Subcutaneous adipose tissue (tissue), 4 donors: ENCODE measurements around the gene ADSS2. TPM values are rescaled to one million over a fixed set of nuclear protein-coding genes. Genes with fewer than 3 reads are reported as not detected.

Experiments used
- total RNA-seq, 4 donors: library from RNA; depleted of rRNA; stranded (reverse); fragments of >200 nt; gene quantifications; one replicate each; pipeline ENCODE4 v1.1.0, GENCODE V29; 2016
- TF ChIP-seq, protein P1 (sequence below): fragments of 450-650 bp; IDR thresholded peaks from one replicate; pipeline ENCODE4 v1.5.1; 2016; ENCODE audit warnings: low read depth, mild to moderate bottlenecking, control low read depth, antibody characterized with exemption, moderate library complexity

Gene ADSS2
- total RNA-seq, 4 donors from 2014 or later, result 29.6 to 45.7 (median 38.0) TPM

DNA sequence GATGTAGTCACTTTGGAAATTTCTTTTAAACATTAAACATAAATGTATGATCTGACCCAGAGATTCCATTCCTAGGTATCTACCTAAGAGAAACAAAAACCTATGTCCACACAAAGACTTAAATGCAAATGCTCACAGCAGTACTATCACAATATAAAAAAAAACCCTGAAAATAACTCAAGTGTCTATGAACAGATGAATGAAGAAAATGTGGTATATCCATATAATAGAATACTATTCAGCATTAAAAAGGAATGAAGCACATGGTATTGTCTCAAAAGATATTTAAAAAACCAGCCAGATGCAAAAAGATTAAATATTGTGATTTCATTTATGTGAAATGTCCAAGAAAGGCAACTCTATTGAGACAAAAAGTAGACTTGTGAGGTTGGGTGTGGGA lies 48.3 kb downstream of the ADSS2 start:
- TF ChIP-seq, protein P1, sequence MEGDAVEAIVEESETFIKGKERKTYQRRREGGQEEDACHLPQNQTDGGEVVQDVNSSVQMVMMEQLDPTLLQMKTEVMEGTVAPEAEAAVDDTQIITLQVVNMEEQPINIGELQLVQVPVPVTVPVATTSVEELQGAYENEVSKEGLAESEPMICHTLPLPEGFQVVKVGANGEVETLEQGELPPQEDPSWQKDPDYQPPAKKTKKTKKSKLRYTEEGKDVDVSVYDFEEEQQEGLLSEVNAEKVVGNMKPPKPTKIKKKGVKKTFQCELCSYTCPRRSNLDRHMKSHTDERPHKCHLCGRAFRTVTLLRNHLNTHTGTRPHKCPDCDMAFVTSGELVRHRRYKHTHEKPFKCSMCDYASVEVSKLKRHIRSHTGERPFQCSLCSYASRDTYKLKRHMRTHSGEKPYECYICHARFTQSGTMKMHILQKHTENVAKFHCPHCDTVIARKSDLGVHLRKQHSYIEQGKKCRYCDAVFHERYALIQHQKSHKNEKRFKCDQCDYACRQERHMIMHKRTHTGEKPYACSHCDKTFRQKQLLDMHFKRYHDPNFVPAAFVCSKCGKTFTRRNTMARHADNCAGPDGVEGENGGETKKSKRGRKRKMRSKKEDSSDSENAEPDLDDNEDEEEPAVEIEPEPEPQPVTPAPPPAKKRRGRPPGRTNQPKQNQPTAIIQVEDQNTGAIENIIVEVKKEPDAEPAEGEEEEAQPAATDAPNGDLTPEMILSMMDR, result no peak

DNA sequence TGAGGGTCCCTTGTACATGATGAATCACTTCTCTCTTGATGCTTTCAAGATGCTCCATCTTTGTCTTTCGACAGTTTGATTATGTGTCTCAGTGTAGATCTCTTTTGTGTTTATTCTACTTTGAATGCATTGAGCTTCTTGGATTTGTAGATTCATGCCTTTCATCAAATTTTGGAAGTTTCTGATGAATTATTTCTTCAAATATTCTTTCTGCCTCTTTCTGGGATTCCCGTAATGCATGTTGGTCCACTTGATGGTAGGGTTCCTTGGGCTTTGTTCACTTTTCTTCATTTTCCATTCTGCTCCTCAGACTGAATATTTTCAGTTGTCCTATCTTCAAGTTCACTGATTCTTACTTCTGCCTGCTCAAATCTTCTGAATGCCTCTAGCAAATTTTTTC lies 50.7 kb downstream of the ADSS2 start:
- TF ChIP-seq, protein P1, result no peak

DNA sequence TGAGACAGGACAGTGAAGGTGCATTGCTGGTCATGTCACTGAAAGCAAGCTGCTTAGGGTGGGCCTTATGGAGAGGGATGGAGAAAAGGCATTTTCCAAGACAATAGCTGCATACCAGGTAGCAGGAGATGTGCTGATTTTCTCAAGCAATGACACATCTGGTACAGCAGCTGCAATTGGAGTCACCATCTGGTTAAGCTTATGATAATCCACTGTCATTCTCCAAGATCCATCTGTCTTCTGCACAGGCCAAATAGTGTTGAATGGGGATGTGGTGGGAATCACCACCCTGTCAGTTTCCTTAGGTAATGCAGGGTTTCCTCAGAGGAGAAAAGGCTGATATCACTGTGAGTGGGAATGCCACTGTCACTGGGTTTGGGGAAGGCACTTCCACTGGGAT lies 54.6 kb downstream of the ADSS2 start:
- TF ChIP-seq, protein P1, result no peak

DNA sequence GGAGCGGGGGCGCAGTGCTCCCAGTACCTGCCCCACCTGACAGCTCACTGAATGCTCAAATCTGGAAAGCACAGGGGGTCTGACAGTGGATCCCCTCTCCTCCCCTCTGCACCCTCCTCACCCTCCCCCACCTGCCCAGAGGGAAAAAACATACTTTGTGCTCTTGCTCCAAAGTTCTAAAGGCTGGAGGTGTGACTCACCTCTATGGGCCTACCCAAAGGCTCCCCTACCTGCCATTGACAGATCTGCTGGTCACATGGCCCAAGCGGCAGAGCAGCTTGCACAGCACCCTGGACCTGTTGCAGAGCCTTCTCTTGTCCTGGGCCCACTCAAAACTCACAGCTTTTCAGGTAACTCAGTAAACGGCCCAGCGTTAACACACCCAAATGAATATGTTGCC lies 55.7 kb downstream of the ADSS2 start:
- TF ChIP-seq, protein P1, result no peak

DNA sequence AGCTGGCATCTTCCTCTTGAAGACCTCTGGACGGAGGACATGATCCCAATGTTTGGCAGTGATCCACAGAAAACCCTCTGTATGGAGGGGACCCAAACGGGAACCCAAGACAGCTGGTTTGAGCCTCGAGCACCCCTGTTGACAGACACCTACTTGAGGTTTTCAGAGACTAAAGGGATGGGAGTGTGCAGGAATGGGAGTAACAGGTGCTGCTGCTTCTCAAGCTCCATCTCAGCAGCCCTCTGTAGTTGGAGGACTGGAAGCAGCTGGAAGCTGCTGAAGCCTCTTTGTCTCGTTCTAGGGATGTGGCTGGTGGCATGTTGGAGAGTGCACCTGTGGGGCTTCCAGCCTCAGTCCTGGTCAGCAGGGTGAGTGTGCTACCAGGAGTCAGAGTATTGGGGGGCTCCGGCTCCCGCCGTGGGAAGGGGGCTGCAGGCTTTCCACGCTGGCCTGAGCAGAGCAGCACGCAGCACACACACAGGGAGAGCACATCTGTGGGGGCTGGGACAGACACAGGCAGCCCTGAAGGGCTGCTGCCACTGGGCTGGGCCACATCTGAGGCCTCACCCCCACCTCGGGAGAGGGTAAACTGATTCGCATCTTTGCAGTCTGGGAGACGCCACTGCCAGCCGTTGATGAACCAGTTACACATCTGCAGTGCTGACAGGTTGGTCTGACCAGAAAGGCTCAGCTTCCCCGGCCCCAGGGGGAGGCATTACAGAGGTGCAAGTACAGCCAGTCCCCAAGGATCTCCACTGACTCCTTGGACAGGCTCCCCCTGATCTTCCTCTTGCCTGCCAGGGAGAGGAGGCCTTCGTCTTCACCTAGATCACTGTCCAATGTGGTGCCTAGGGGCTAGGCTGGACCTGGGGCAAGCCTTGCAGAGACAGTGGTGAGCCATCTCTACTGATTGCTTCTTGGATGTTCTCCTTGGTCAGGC lies 56.6 kb downstream of the ADSS2 start:
- TF ChIP-seq, protein P1, result no peak

DNA sequence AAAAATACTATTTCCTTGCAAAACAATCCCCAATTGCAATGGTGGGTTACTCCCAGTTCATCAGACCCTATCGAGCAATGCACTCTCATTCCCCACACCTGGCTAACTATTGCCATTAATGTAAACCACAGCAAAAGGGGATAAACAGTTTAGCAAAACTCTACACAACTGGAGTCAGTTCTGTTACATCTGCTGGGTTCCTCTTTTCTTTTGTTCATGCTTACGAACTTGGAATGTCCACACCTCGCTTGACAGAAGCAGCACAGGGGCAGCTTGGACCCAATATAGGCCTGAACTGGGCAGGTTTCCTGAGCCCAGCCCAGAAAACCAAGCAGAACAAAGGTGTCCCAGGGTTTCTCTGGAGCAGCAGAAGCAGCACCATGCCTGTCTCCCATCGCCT lies 57.4 kb downstream of the ADSS2 start:
- TF ChIP-seq, protein P1, result no peak

DNA sequence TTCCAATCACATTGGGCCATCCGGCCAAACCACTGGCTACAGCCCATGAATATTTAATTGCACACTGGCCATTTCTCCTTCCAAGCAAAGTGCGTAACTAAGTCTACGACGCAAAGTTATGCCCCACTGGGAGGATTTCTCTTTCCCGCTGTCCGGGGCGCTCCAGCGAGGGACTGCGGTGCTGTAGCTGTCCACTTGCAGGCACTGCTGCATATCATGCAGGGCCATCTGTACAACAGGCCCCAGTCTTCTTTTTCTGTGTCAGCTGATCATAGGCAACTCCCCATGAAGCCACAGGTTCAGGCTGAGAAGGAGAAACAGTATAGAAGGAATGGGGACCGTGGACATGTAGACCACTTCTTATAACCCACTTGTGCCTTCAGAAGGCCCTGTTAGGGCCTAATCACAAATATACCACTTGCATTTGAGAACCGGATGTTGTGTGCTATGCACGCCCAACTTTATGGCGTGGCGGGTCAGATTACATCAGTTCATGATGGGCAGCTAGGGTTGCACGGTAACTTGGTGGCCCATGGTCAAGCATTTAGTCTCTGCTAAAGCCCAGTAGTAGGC lies 58.0 kb downstream of the ADSS2 start:
- TF ChIP-seq, protein P1, result no peak
